HG03280 (cell line): ENCODE results near the gene C20orf144.
A peak's percentile ranks its signal among the peaks of the same experiment; 100 is the strongest.

Experiments
- ATAC-seq: cut with Tn5 transposase; IDR thresholded peaks from one replicate; pipeline ENCODE4 v1.9.1; 2021; ENCODE audit warnings: mild to moderate bottlenecking, moderate library complexity; ENCODE audit not compliant: unreplicated experiment

Gene C20orf144

DNA sequence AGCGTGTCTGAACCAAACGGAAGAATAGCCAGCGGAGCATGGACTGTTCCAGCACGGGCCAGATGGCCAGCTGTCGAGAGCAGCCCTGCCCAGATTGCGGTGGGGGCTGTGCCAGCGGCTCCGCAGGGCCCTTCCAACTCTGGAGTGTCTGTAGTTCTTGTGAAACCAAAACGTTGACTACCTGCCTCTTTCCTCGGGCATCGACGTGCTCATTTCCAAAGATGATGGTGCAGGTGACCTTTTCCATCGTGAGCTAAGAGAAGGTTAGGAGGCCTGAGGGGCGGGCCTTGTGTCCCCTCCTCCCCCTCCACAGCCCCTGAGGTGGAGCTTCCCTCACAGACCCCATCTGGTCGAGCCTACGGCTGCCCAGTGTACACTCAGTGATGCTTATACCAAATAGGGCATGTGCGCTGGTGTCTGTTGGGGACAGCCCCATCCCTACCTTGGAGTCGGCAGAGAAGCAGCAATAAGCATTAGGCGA, 12.9 kb upstream of the C20orf144 start:
- no peak for ATAC-seq

DNA sequence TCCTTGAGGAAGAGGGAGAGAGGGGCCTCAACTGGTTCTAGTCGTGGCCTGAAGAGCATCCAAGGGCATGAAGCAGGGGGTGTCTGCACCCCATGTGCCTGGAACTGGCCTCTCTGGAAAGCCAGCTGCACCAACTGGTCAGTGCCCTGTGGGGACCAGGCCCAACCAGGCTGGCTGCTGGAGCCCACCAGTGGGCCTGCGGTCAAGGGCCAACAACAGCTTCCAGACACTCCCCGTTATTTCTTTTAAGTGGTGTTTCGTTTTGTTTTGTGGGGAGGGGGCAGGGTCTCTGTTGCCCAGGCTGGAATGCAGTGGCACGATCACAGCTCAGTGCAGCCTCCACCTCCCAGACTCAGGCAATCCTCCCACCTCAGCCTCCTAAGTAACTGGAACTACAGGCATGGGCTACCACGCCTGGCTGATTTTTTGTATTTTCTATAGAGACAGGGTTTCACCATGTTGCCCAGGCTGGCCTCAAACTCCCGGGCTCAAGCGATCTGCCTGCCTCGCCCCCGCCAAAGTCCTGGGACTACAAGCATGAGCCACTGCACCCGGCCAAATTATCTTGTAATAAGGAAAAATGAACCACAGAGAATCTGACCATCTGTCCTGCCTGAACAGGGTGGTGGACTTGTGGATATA, 11.9 kb upstream of the C20orf144 start:
- ATAC-seq: no peak

DNA sequence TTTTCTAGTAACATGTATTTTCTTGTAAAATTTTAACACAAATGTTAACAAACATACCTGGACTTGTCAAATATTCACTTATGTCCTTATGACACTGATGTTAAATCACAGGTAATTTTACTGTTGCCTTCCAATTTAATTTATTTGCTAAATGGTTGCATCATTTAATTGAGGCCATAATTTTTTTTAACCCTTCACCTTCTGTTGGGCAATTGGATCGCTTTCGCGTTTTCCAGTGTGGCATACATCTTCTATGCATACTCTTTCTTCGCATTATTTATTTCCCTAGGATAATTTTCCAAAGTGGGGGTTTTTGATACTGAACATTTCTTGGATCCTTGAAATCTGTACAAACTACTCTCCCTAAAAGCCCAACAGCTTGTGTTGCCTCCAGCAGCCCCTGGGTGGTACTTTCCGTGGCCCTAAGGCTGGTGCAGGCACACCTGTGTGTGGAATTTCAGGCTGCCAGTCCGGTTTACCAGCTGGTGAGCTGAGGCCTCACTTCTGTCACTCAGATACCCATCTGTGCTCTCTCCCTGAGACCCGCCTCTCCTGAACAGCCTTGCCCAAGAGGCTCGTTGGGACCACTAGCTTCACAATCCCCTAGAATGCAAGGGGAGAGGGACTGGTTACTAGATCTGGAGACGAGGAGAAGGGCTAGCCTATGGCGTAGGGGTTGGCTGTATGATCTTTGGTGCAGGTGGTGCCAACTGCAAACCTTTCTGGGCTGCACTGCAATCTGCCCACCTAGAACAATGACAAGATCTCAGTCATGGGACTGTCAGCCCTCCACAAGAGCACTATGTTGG, 11.2 kb upstream of the C20orf144 start:
- ATAC-seq: no peak

DNA sequence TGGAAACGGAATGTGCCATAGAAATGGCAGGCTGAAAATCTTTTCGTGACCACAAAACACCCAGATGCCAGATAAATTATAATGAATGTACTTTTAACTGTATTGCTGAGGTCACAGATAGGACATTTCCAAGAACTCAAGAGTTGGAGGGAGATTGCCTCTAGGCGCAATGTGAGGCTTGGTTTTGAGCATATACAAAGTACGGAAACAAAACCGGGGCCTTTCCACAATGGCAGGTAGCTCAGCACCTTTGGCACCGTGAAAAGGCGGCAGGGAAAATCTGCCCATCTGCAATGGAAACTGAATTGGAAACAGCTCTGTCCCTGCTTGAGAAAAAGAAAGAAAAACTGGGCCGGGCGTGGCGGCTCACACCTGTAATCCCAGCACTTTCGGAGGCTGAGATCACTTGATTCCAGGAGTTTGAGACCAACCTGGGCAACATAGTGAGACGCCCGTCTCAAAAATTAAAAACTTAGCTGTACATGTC, 10.5 kb upstream of the C20orf144 start:
- no peak for ATAC-seq

DNA sequence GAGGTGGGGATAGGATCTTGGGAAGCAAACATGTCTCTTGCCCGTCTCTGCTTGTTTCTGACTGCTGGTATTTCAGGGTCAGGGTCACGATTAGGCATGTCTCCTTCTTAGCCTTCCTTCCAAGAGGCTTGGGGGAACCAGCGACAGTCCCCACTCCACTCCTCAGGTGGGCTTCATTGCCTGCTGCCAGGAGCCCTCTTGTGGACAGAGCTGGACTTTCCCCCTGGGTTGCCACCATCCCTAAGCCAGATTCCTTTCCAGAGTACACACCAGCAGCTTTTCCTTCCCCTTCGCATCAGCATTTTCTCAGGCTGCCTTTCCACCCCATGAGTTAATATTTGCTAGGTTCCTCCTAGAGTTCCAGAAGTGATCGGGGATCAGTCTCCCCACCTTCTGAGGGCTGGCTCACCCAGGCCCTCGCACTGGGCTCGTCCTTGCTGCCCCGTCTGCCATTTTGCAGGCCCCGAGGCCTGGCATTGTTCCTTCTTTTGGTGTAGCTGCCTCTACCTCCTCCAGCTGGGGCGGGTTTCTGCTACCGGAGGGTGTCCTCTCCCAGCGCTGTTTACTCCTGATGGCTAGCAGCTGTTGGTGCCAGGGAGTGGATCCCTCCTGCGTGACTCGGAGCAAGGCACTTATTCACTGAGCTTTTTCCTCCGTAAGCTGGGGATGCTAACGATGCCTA, 8.8 kb upstream of the C20orf144 start:
- ATAC-seq: no peak

DNA sequence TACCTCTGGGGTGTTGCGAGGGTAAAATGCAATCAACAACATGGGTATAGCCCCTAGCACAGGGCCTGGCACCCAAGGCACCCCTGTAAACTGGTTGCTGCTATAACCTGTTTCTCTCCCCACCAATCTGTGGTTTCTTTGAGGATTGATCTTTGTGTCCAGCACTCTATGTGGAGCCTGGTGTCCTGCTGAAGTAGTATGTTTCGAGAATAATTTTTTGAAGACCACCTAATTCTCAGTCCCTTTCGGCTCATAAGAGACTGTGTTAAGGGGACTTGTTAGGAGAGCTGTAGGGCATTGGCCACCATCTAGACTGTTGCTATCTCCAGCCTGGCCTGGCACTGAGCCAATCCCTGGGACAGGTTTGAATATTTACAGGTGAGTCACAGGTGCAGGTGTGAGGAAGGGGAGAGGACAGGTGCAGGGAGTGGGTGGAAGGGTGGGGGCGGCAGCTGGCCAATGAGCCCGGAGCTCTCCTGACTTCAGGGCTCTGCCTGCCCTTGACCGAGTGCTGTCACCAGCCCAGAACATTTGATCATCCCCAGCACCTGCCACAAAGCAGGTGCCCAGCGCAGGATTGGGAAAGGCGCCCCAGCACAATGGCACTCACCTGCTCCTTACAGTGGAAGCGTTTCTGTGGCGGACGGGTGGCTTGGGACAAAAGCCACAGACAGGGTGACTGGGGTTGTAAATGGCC, 8.1 kb upstream of the C20orf144 start:
- ATAC-seq: no peak

DNA sequence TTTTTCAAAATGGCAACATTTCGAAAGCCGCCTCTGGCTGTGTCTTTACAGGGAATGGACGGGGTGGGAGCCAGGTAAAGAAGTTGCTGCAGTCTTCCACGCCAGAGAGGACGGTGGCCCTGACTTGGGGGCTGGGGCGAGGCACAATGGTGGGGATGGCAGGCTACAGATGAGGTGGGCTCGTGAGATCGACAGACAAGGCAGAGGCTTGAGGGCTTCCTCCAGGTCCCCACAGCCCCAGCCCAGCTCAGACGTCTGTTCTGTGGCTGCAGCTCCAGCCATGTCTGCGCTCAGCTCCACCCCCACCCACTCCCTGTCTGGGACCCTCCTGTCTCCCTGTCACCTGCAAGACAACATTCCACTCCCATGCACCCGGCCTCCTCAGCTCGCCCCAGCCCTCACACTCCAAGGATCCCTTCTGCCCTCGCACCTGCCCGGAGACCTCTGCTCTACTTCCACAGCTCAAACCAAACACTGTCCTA, 7.4 kb upstream of the C20orf144 start:
- no peak for ATAC-seq

DNA sequence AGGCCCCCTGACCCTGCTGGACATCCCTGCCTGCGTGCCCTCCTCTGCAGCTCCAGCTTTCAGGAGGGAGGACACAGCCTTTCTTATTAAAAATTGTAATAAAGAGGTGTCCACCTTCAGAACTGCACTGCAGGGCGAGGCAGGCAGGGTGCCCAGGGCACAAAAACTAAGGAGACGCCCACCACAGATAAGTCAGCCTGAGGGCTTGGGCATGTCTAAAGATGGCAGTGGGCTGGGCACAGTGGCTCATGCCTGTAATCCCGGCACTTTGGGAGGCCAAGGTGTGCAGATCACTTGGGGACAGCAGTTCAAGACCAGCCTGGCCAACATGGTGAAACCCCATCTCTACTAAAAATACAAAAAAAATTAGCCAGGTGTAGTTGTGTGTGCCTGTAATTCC, 7.0 kb upstream of the C20orf144 start:
- no peak for ATAC-seq

DNA sequence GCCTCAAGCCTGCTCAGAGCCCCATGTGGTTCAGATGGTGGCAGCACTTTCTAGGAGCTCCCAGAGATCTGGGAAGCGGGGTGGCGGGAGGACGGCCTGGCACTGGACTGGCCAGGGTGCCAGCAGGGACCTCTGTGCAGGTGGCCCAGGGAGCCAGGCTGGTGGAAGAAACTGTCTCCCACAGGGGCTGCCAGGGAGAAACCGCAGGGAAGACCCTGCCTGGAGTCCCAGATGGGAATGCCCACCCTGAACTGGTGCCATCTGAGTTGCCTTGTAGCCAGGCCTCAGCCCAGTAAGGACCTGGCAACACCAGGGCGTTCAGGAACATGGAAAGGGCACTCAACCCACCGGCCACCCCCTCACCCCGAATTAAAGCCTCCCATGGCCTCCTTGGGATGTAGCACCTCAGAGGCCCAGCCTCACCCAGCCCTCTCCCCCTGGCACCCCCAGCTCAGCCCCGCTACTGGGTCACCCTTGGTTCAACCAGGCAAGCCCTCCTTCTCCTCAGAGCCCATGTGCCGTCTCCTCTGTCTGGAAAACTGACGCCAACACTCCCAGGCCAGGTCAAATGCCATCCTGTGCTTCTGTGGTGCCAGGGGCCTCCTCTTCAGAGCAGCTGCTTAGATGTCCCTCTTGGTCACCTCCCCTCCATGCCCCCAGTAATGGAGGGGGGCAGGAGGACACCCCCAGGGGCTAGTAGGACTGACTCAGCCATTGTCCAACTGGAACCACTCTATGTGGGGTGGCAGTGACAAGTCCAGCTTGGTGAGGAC, 5.9 kb upstream of the C20orf144 start:
- ATAC-seq: no peak

DNA sequence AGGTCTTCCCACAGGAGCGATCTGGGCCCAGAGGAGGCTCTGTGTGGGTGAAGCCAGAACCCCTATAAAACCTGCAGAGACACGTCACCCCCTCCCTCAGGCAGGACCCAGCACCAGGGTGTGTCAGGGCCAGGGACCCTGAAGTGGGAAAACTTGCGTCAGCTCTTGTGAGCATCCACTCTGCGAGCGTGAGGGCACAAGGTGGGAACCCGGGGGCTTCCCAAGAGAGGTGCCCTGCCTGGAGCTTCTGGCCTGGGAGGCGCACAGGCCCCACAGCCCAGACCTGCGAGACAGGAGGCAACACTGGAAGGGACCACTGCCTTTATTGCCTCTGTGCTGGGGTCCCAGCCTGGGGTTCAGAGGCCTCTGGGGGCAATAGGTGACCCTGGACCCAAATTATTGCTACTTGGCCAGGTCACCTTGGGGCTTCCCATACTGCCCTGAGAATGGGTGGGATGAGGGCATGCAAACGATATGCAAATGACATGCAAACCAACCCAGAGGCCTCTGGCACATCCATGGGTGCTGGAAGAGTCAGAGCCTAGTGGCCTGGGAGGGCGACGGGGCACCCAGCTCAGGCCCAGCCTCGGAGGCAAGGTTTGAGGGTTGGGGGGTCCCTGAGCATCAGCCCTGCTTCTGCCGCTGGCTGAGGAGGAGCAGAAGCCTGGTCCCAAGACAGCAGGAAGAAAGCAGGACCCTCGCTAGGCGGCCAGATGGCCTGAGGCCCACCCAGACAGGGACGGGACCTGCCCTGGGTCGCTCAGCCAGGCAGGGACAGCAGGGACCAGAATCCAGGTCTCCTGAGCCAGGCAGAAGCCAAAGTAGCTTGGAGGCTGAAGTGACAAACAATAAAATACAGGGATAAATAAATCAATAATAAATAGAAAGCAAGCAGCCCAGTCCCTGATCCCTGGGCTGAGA, 5.1 kb upstream of the C20orf144 start:
- ATAC-seq: no peak

DNA sequence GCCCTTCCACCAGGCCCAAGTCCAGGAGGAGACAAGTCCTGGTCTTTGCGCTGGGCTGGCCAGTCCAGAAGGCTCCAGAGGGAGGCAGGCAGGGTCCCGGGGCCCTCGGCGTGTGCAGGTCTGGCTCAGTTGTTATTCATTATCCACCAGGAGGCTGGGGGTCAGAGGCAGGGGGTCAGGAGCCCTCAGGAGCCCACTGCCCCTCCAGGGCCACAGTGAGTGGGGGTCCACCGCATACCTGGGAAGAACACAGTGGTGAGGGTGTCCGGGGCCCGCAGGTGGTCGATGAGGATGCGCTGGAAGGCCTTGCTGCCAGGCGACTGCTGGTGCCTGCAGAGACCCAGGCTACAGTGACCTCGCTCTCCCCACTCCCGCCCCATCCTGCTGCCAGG, 4.4 kb upstream of the C20orf144 start:
- ATAC-seq: no peak

DNA sequence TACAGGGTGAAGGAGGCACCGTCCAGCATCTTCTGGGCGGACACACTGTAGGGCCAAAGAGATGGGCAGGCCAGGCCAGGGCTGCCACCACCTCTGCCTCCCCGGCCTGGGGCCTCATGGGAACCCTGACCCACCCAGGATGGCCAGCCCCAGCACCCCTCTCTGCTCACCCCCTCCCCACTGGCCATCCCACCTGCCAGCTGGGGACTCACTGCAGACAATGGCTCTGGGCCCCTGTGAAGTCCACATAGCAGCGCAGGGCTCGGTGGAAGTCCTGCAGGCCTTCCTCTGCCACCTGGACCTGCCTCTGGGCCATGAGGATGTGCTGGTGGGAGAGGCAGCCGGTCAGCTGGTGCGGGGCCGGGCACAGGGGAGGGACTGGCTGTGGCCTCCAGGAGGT, 3.6 kb upstream of the C20orf144 start:
- no peak for ATAC-seq

DNA sequence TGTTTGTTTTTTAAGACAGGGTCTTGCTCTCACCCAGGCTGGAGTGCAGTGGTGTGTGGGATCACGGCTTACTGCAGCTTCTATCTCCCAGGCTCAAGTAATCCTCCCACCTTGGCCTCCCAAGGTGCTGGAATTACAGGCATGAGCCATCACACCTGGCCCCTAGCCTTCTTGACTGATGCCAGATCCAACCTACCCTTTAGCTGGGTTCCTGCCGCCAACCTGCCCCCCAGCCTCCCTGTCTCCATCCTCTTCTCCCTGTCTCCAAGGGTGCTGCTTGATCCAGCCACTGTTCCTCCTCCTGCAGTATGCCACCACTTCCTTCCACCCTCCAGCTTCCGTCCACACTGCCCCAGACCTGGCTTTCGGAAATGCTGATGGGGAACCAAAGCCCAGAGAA, 3.2 kb upstream of the C20orf144 start:
- no peak for ATAC-seq

DNA sequence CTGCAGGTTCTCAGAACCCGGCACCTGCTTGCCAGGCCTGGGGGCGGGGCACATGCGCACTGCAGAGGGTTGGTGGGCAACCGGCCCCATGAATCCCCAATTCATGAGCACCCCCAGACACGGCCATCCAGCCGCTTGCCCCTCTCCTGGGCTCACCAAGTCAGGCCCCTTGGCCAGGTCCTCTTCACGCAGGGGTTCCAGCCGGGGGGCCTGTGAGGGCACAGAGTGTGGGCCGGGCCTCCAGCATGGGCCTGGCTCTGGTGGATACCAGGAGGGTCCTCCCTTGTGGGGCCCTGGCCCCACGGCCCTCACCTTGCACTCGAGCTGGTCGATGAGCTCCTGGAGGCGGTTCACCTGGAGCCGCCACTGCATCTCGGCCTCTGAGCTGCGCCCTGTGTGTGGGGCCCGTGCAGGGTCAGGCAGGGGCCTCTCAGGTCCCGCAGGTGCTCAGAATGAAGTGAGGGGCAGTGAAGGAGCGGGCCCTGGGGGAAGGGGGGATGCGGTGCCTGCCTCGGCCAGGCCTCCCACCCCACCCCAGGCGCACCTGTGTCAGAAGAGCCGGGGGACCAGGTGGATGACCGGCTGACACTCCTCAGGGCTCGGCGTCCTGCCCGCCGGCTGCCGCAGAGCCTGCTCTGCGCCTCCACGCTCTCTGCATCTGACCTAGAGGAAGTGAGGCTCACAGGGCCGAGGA, 2.6 kb upstream of the C20orf144 start:
- no peak for ATAC-seq

DNA sequence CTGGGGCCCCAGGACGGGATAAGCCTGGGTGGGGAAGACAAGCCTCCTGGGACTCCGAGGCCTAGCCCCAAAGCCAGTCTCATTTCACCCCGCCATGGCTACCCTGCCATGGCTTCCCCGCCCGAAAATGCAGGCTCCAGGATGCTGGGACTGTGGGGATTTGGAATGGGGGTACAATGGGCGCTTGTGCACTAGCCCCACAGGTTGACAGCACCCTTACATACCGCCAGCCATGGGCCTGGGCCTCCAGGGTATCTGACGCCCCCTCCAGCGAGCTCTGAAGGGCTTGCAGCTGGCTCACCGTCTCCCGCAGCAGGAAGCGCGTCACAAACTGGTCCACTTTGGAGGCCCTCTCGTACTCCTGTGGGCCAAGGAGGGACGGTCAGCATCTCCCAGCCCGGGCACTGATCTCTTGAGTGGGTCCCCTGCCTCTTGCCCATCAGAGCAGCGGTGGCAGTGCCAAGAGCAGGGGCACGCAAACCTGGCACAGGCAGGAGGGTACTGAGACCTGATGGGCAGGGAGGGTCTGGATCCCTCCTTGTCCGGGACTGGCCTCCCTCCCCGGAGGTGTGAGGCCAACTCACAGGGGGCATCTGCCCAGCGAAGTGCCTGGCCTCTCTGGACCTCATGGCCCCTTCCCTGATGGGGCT, 2.0 kb upstream of the C20orf144 start:
- ATAC-seq: no peak

DNA sequence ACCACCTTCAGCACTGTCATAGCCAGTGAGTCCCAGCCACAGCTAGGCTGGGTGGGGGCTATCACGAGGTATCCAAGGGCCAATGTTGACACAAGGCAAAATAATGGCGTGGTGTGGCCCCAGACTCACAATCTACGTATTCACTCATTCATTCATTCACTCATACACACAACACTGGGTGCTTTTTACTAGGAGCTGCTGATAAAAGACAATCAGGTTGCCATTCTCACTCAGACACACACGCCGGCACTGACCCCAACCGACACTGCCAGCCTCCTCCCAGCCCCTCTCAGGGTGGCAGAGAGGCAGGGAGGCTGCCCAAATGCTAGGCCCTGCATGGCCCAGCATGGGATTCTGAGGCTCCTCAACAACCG, 1.5 kb upstream of the C20orf144 start:
- no peak for ATAC-seq

DNA sequence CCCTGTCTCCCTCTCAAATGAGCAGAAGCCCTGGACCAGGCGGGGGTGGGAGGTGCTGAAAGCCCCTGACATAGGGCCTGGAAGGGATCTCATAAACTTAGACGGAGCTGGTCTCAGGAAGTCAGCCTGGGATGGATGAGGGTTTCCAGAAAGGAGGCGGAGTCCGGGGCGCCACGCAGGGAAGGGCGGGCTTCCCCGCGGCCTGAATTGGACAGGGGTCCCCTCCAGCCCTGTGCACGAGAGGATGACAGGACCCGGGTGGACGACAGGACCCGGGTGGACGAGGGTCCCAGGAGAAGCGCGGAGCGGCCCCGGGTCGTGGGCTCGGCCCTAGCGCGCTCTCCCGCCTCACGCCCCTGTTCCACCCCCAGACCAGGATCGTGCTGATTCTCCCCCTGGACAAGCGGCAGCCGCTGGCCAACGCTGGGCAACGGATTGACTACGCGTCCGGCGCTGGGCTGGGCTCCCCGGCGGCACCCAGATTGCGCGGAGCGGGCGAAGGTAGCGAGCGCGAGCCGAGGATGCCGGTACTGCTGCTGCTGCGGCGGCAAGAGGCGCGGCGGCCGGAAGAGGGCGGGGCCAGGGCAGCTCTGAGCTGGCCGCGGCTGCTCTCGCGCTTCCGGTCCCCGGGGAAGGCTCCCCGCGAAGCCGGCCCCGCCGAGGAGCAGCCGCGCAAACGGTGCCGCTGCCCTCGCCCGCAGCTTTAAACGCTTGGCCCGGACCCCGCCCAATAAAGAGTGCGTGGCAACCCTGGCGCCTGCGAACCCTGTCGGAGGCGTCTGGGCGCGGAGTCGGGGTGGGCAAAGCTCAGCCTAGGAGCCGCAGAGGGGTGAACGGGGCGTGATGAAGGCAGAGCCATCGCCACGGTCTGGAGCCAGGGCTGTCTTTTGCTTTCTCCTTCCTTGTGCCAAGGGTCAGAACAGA, 1.3 kb downstream of the C20orf144 start:
- ATAC-seq: peak; percentile 56
